ENCODE data around the gene SMARCC2.

The SMARCC2 gene

DNA sequence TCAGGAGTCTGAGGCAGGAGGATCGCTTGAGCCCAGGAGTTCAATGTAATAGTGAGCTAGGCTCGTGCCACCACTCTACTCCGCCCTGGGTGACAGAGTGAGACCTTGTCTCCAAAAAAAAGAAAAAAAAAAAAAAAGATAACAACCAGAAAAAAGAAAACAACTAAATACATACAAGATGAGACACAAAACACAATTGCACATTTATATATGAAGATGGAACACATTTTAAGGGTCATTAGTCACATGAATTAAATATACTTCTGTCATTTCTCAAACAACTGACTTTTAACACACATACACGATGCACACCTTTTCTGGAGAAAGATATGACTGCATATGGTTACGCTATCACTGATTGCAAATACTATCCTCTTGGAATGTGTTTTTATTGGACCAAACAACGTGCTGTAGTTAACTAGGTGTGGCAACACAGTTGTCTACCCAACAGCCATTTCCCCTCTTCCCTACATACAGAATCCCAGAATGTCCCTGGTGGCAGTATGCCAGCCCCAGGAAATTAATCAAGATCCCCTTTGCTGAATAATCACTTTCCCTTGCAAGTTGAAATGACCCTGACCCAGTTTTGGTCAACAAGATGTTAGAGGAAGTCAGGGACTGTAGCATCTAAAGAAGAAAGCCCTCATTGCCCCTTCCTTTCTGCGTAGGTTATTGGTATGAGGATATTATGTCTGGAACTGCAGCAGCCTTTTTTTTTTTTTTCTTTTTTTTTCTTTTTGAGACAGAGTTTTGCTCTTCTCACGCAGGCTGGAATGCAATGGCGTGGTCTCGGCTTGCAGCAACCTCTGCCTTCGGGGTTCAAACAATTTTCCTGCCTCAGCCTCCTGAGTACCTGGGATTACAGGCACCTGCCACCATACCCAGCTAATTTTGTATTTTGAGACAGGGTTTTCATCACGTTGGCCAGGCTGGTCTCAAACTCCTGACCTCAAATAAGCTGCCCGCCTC lies 42.5 kb downstream of the SMARCC2 start:
- no peak for FAIRE-seq

DNA sequence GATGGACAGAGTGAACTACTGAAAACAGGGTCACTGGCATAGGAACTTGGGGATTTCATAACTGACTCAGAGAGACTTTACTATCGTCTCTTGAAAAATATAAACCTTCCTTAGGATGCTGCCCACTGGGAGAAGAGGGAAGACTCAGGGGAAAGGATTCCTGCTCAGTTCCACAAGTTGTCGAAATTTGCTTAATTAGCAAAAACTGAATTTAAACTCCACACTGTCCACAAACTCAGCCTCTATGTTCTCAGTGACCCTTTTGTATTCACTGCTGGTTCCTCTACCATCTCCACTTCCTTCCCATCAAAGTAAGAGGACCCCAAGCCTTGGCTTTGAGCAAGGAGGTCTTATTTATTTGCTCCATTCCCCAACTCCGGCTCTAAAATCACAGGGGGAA lies 44.1 kb downstream of the SMARCC2 start:
- FAIRE-seq, result no peak

GRCh38 chr12:56143870-56144269 lies 45.4 kb downstream of the SMARCC2 start:
- no peak for FAIRE-seq

DNA sequence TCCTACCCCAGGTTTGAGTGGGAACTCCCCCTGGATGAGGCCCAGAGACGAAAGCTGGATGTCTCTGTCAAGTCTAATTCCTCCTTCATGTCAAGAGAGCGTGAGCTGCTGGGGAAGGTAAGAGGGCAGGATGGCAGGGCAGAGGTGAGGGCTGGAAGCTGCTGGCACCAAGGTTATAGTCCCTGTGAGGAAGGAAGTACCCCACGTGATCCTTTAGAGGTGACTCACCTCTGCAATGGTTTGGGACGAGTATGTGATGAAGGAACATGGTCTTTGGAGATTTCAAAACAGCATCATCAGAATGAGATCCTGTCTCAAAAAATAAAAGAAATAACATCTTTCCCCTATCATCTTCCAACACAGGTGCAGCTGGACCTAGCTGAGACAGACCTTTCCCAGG lies 46.1 kb downstream of the SMARCC2 start:
- no peak for FAIRE-seq

GRCh38 chr12:56141946-56142784 lies 47.1 kb downstream of the SMARCC2 start:
- FAIRE-seq, result no peak

GRCh38 chr12:56137853-56138571 lies 51.3 kb downstream of the SMARCC2 start:
- no peak for FAIRE-seq

DNA sequence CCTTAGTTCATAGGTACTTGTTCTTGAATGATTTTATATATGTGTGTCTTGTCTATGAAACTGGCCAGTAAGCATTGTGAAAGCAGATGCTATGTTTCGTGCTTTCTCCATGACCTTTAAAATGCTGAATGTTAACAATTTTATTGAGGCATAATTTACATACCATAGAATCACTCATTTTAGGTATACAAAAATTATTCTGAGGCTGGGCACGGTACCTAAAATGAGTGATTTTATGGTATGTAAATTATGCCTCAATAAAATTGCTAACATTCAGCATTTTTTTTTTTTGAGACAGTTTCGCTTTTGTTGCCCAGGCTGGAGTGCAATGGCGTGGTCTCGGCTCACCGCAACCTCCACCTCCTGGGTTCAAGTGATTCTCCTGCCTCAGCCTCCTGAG lies 54.4 kb downstream of the SMARCC2 start:
- no peak for FAIRE-seq

- FAIRE-seq, result no peak
Measured at GRCh38 chr12:56130876-56131275, 58.4 kb downstream of the SMARCC2 start.

DNA sequence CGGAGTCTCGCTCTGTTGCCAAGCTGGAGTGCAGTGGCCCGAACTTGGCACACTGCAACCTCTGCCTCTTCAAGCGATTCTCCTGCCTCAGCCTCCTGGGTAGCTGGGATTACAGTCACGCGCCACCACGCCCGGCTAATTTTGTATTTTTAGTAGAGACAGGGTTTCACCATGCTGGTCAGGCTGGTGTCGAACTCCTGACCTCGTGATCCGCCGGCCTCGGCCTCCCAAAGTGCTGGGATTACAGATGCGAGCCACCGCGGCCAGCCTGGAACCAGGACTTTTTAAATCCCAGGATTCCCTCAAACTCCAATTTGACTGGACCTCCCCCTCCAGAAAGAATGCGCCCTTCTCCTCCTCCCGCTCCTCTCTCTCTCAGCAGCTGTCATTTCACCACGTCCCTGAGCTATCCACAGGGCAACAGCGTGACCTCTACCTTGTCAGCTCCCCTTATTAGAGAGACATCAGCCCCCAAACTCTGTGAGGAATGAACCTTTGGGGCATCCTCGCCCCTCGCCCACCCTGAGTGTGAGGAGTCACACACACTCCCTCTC lies 59.3 kb downstream of the SMARCC2 start:
- no peak for FAIRE-seq

DNA sequence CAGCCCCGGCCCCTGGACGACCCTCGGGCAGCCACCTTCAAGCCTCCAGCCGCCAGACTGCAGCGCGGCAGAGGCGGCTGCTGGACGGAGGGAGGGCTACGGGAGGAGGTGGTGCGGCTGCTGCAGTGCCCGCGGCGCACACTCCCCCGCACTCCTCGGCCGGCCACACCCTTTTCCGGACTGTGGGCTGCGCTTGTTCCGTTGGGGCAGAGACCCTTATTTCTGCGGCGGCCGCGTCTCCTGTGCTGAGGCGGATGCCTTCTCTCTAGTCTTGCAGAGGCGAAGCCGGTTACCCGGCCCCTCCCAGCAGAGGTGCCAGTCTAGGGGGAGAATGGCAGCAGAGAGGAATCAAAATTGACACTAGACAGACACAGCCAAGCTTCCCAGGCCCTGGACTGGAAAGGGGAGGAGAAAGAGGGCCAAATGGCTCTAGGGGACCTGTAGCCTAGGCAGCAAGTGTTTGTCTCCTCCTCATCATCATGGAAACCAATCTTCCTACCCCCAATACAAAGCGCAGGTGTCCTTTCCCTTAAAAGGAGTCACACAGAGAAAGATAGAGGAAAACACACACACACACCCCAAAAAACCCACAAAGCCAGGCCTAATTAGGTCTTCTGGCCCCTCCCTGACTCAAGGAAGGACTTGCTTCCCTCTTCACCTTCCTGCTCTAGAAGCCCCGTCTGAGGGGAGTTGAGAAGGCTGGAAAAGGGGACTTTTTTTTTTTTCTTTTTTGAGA lies 59.9 kb downstream of the SMARCC2 start:
- no peak for FAIRE-seq

- no peak for FAIRE-seq
Measured at GRCh38 chr12:56128670-56129205, 60.5 kb downstream of the SMARCC2 start.

DNA sequence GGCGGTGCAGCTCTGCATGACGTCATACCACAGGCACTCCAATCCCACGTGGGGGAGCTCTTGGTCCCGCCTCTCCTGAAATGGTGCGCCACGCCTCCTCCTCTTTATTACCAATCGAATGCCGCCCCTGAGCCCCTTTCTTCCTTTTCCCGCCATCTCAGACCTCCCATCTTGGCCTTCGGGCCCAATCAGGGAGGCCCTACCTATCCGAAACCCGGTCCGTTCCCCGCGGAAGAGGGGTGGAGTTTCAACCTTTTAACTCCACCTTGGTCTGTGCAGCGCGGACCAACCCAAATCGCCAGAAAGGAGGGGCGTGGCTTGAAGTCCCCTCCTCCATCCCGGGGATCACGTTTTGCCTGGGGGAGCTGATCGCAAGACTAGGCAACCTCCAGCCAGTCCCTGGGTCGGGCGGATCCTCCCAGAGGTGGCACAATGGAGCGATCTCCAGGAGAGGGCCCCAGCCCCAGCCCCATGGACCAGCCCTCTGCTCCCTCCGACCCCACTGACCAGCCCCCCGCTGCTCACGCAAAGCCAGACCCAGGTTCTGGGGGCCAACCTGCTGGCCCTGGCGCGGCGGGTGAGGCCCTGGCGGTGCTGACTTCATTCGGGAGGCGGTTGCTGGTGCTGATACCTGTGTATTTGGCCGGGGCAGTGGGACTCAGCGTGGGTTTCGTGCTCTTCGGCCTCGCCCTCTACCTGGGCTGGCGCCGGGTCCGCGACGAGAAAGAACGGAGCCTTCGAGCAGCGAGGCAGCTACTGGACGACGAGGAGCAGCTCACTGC lies 61.2 kb downstream of the SMARCC2 start, which contains the start of gene ESYT1:
ESYT1 (plus strand) TSS at position 380 of the 782 bp plus-strand sequence; CDS start at position 433, 53 bp downstream.
- peak; percentile 95 for FAIRE-seq

DNA sequence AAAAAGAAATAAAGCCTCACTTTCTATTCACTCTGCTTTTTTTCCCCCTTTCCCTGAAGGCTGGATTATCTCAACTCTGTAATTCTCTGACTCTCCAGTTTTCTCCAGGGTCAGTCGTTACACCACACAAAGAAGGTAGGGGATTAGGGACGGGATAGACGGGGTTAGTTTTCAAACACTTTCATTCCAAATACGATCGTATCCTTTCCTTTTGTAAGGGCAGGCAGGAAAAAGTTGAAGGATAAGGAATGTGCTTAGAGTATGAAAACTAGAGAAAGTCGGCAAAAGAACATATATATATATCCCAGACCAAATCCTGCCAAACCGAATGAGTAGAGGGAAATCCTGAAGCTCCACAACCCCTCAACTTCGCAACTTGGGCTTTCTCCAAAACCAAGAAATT lies 61.8 kb downstream of the SMARCC2 start:
- no peak for FAIRE-seq

GRCh38 chr12:56126732-56127239 lies 62.5 kb downstream of the SMARCC2 start:
- no peak for FAIRE-seq

DNA sequence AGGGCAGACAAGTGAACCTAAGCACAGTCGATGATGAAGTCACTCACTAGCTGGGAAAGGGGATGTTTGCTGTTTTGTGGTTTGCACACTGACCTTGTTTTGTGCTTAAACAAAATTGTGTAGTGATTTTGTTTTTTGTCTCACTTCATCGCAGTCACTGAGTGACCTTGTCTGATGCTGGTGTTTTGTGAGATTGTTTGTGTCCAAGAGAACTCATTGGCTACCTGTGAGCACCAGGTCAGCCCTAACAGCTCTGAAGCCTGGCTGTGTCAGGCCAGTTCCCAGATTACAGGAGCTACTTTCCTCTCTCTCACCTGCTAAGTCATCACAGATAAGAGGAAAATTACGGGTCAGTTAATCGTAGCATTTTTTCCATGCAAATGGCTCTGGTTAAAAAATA lies 65.2 kb downstream of the SMARCC2 start:
- FAIRE-seq, result no peak

DNA sequence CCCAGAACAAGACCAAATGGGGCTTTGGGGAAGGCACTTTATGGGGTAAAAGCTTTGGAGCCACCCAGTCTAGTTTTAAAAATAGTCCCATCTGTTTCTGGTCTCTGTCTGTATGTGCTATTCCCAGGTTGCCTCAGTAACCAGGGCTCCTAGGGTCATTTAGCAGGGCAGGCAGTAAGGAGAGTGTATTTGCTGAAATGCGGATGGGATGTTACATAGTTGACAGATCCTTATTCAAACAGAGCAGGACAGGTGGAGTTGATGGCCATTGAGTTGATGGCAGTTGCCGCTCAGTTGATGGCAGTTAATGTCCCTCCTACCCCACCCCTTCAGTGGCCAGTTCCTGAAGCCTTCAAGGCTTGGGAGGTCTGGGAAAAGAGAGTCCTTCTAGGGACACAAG lies 66.6 kb downstream of the SMARCC2 start:
- FAIRE-seq, result no peak

DNA sequence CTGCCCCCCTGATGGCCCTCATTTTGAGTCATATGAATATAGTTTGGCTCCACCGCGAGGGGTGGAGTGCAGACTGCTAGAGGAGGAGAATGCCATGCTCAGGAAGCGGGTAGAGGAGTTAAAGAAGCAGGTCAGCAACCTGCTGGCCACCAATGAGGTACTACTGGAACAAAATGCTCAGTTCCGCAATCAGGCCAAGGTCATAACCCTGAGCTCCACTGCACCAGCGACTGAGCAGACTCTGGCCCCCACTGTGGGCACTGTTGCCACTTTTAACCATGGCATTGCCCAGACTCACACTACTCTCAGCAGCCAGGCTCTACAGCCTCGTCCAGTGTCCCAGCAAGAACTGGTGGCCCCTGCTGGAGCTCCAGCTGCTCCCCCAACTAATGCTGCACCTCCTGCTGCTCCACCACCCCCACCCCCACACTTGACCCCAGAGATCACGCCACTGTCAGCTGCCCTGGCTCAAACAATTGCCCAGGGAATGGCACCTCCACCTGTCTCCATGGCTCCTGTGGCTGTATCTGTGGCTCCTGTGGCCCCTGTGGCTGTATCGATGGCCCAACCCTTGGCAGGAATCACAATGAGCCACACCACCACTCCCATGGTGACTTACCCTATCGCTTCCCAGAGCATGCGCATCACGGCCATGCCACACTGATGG lies 67.9 kb downstream of the SMARCC2 start:
- FAIRE-seq, result no peak

GRCh38 chr12:56120158-56120846 lies 69.0 kb downstream of the SMARCC2 start:
- no peak for FAIRE-seq

DNA sequence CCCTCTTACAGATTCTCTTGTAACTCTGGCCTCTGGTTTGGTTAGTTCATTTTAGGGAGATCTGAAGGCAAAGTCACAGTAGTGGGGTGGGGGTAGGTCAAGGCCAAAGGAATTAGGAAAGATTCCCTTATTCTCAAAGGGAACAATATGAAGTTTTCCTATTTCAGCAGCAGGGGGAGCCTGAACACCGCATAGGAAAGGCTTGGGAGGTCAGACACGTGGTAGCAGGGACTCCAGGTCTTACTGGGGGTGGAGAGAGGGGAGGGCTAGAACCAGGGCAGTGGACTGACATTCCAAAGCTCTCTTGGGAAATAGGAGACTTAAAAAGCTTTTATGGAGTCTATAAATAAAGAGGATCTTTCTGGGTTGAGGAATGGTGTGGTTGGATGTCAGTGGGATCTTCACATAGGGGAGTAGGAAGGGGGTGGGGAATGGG lies 69.9 kb downstream of the SMARCC2 start:
- FAIRE-seq, result no peak

All from TTC549 (cell line).